Suprapubic skin (tissue), 3 donors: ENCODE data around the gene GRM1.

Source experiments
- EP300 ChIP-seq: sonication (generic); formaldehyde crosslinking; IDR thresholded peaks from one replicate; pipeline ENCODE4 v1.6.1; 2017; ENCODE audit warnings: antibody characterized with exemption
- TF ChIP-seq, protein P1 (sequence below), 2 donors: fragments of 200-600 bp in 1 of 2; fragments of 450-650 bp in 1 of 2; sonication (generic) in 1 of 2; IDR thresholded peaks; one replicate each; pipeline ENCODE4 v1.5.1; 2016 to 2019; ENCODE audit warnings: antibody characterized with exemption in 2 of 2, mild to moderate bottlenecking in 1 of 2, moderate library complexity in 1 of 2

DNA sequence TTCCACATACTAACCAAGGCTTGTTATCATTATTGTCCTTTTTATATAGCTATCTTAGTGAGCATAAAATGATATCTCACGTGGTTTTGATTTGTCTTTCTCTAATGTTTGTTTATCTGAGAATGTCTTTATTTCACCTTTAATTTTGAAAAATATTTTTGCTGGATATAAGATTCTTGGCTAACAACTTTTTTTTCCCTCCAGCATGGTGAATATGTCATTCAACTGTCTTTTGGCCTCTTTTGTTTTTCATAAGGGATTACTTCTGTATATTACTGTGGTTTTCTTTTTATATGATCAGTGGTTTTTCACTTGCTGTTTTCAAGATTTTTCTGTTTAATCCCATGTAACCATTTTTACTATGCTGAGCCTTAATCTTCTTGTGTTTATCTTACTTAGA lies 141.0 kb downstream of the GRM1 start:
- TF ChIP-seq EP300, result no peak
- TF ChIP-seq, protein P1, sequence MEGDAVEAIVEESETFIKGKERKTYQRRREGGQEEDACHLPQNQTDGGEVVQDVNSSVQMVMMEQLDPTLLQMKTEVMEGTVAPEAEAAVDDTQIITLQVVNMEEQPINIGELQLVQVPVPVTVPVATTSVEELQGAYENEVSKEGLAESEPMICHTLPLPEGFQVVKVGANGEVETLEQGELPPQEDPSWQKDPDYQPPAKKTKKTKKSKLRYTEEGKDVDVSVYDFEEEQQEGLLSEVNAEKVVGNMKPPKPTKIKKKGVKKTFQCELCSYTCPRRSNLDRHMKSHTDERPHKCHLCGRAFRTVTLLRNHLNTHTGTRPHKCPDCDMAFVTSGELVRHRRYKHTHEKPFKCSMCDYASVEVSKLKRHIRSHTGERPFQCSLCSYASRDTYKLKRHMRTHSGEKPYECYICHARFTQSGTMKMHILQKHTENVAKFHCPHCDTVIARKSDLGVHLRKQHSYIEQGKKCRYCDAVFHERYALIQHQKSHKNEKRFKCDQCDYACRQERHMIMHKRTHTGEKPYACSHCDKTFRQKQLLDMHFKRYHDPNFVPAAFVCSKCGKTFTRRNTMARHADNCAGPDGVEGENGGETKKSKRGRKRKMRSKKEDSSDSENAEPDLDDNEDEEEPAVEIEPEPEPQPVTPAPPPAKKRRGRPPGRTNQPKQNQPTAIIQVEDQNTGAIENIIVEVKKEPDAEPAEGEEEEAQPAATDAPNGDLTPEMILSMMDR (IDR thresholded peaks at IDR 0.05), result no peak
